Epithelial cell of esophagus (primary cell): ENCODE data around the gene GK.
"Not testable (repeated sequence)": the region's sequence is repeated elsewhere in the genome, so short reads cannot be mapped to it uniquely, and the experiment has no call there.

Source experiments
- DNase-seq: peaks from one replicate; pipeline ENCODE4 v3.0.0; 2010; ENCODE audit warnings: low read depth
- H3K4me3 ChIP-seq: 2 replicates; pipeline ENCODE4 v1.5.1; 2011; ENCODE audit warnings: mild to moderate bottlenecking, low read length, control low read depth
- TF ChIP-seq, protein P1 (sequence below): IDR thresholded peaks from 2 replicates; pipeline ENCODE4 v1.5.1; 2011; ENCODE audit warnings: low read depth, mild to moderate bottlenecking, low read length, control low read depth, inconsistent platforms; ENCODE audit not compliant: insufficient read depth; ENCODE audit errors: missing control alignments

The GK gene

DNA sequence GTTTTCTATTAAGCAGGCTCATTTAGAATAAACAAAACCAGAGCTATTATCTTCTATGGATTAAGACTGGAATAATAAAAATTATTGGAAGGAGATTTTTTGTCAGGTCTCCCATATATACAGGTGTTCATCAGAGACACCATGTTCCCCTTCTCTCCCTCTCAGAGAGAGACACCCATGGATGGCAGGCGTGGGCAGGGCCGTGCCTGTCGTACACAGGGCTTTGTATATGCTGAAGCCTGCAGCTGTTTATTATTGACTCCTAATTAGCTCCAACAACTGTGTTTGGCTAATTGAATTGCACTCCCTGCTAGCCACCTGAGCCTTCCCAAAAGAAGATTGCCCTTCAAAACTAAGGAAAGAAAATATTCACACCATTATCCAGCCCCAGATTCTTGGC lies 81.6 kb downstream of the GK start:
- no peak overlapping the region for H3K4me3 ChIP-seq
- TF ChIP-seq, protein P1, sequence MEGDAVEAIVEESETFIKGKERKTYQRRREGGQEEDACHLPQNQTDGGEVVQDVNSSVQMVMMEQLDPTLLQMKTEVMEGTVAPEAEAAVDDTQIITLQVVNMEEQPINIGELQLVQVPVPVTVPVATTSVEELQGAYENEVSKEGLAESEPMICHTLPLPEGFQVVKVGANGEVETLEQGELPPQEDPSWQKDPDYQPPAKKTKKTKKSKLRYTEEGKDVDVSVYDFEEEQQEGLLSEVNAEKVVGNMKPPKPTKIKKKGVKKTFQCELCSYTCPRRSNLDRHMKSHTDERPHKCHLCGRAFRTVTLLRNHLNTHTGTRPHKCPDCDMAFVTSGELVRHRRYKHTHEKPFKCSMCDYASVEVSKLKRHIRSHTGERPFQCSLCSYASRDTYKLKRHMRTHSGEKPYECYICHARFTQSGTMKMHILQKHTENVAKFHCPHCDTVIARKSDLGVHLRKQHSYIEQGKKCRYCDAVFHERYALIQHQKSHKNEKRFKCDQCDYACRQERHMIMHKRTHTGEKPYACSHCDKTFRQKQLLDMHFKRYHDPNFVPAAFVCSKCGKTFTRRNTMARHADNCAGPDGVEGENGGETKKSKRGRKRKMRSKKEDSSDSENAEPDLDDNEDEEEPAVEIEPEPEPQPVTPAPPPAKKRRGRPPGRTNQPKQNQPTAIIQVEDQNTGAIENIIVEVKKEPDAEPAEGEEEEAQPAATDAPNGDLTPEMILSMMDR: no peak
- no peak for DNase-seq

DNA sequence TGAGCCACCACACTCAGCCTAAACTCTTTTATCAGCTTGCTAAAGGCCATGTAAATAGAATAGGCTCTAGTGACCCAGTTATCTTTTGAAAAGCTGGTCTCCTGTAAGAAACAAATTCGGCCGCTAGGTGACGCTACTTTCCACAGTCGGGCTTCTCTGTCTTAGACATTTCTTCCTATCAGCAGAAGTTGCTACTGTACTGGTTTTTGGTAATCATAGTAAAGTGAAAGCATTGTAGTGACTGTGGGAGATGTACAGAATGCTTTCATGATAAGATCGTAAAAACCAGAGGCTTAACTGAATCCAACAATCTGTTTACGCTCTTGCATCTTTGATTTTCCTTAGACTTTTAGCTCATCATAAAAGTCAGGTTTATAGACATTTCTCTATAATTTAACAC lies 82.6 kb downstream of the GK start:
- TF ChIP-seq, protein P1: peak; percentile 72
- H3K4me3 ChIP-seq: no peak overlapping the region
- peak; percentile 62 for DNase-seq

DNA sequence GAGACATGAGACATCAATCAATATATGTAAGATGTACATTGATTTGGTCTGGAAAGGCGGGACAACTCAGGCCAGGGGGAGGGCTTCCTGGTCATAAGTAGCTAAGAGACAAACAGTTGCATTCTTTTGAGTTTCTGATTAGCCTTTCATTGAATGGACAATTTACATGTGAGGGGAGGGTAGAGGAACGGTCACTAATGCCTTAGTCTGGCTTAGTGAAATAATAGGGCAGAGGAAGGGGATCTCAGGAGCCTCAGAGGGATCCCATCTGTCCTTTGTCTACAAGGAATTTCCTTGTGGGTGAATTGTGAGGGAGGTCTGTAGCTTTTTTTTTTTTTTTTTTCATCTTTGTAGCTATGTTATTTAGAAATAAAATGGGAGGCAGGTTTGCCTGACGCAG lies 88.3 kb downstream of the GK start:
- TF ChIP-seq, protein P1: no peak
- H3K4me3 ChIP-seq: no peak overlapping the region
- DNase-seq: no peak

DNA sequence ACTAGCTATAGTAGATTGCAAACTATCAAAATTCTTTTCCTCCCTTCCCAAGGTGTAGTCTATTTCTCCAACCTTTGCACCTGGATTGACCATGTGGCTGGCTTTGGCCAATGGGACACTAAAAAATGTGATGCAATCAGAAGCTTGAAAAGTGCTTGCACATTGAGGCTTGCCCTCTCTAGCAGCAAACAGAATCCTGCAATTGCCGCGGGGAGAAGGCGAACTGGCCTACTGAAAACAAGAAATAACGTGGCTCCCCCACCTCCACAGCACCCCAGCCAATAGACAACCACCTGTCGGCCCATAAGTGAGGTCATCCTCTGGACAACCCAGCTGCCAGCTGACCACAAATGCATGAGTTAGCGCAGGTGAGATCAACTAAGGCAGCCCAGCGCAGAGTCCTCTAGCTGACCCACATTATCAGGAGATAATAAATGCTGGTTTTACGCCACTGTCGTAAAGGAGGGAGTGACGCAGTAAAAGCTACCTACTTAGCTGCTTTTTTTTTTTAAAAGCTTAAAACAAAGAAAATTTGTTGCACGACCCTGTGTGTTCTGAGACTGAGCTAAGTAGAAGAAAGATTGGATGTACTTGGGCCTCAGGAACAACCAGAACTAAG lies 95.2 kb downstream of the GK start:
- H3K4me3 ChIP-seq: no peak overlapping the region
- TF ChIP-seq, protein P1: no peak
- no peak for DNase-seq

DNA sequence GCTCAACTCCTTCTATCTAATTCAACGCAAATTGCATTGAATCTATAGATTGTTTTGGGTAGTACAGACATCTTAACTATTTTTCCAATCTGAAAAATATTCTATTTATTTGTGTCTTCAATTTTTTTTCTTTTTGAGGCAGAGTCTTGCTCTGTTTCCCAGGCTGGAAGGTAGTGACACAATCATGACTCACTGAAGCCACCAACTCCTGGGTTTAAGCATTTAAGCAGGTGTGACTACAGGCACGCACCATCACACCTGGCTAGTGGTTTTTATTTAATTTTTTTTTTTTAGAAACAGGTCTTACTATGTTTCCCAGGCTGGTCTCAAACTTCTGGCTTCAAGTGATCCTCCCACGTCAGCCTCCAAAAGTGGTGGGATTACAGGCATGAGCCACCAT lies 98.3 kb downstream of the GK start:
- DNase-seq: peak; percentile 65
- TF ChIP-seq, protein P1: no peak
- H3K4me3 ChIP-seq: no peak overlapping the region

DNA sequence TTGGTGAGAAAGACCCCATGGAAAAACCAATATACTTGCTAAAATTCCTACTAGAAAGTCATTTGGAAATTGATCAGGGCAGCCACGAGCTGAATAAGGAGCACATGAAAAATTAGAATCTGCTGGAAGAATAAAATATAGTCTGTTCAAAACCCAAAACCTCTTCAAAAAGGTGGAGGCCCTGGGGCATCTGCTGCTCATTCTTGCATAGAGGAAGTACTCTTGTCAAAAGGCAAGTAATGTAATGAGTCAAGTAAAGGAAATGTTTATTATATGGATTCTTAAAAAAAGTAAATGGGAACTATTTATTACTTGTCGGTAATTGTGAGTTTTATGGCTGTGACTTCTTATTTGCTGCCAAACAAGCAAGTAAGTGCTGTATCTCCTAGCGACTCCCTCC lies 109.5 kb downstream of the GK start:
- DNase-seq: no peak
- TF ChIP-seq, protein P1: no peak

DNA sequence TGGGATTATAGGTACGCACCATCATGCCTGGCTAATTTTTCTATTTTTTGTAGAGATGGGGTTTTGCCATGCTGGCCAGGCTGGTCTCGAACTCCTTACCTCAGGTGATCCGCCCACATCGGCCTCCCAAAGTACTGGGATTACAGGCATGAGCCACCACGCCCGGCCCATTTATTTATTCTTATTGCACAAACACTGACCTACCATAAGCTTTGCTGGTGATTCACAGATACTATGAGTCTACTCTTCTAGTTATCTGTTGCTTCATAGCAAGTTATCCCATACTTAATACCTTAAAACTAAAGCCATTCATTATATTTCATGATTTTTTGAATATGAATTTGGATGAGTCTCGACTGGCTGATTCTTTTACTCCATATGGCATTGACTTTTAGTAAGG lies 120.5 kb downstream of the GK start:
- DNase-seq: peak; percentile 56
- not testable (repeated sequence) for H3K4me3 ChIP-seq

More for the DNA sequence above, 109.5 kb downstream of the GK start:
- H3K4me3 ChIP-seq: no peak overlapping the region
